SU-DHL-6 (cell line): ENCODE measurements around the gene ALOXE3.

Experiments used
- H2AFZ ChIP-seq: fragments of 200-600 bp; sonication (generic); 2 replicates; pipeline ENCODE4 v1.6.1; 2014; ENCODE audit warnings: low read depth, mild to moderate bottlenecking, moderate library complexity, mixed read lengths, antibody characterized with exemption, low read length; ENCODE audit not compliant: severe bottlenecking
- H3F3A ChIP-seq: fragments of 200-600 bp; shearing (Covaris generic); 2 replicates; pipeline ENCODE4 v1.6.0; 2016; ENCODE audit warnings: antibody characterized with exemption, mild to moderate bottlenecking; ENCODE audit not compliant: insufficient read depth
- H3K27ac ChIP-seq: fragments of 200-600 bp; sonication (generic); 2 replicates; pipeline ENCODE4 v1.5.1; 2016; ENCODE audit warnings: low read depth, mild to moderate bottlenecking, low read length, moderate library complexity, mixed read lengths
- H3K27me3 ChIP-seq: fragments of 200-600 bp; sonication (generic), shearing (Covaris generic); 2 replicates; pipeline ENCODE4 v1.6.0; 2014; ENCODE audit warnings: mild to moderate bottlenecking, low read length
- H3K36me3 ChIP-seq: fragments of 200-600 bp; sonication (generic); 2 replicates; pipeline ENCODE4 v1.6.1; 2014; ENCODE audit warnings: mild to moderate bottlenecking, low read length, mixed read lengths
- H3K4me2 ChIP-seq: fragments of 300-600, 200-600 bp; shearing (Covaris generic), sonication (generic); 2 replicates; pipeline ENCODE4 v1.6.0; 2014; ENCODE audit warnings: low read length, low read depth, mild to moderate bottlenecking; ENCODE audit not compliant: poor library complexity, severe bottlenecking
- H3K4me3 ChIP-seq: fragments of 200-600 bp; sonication (generic); 2 replicates; pipeline ENCODE4 v1.5.1; 2014; ENCODE audit warnings: antibody characterized with exemption, low read length, mild to moderate bottlenecking, mixed read lengths; ENCODE audit not compliant: insufficient read depth, poor library complexity, severe bottlenecking
- H3K79me2 ChIP-seq: fragments of 200-600 bp; sonication (generic); 2 replicates; pipeline ENCODE4 v1.6.1; 2014; ENCODE audit warnings: mild to moderate bottlenecking, low read length, moderate library complexity; ENCODE audit not compliant: insufficient read depth
- H3K9ac ChIP-seq: fragments of 200-600 bp; sonication (generic); 2 replicates; pipeline ENCODE4 v1.7.0; 2014; ENCODE audit warnings: mild to moderate bottlenecking, low read length
- H3K9me2 ChIP-seq: fragments of 200-600 bp; sonication (generic); replicated peaks from 2 replicates; pipeline ENCODE4 v1.6.1; 2014; ENCODE audit warnings: low read length; ENCODE audit not compliant: insufficient read depth
- H3K9me3 ChIP-seq: fragments of 200-600 bp; sonication (generic); 2 replicates; pipeline ENCODE4 v1.6.1; 2014; ENCODE audit warnings: low read length, mixed read lengths; ENCODE audit not compliant: insufficient read depth
- H4K20me1 ChIP-seq: fragments of 200-600 bp; sonication (generic); 2 replicates; pipeline ENCODE4 v1.6.1; 2014; ENCODE audit warnings: low read depth, mild to moderate bottlenecking, antibody characterized with exemption, low read length, moderate library complexity, mixed read lengths
- CTCF ChIP-seq: fragments of 200-600 bp; sonication (generic); IDR thresholded peaks from one replicate; pipeline ENCODE4 v1.5.1; 2017; ENCODE audit warnings: antibody characterized with exemption, mild to moderate bottlenecking, low read length, moderate library complexity; ENCODE audit not compliant: insufficient read depth, poor library complexity, severe bottlenecking
- EZH2phosphoT487 ChIP-seq: fragments of 200-600 bp; sonication (generic), shearing (Covaris generic); conservative IDR thresholded peaks from 2 replicates; pipeline ENCODE4 v1.6.1; 2018; ENCODE audit warnings: mild to moderate bottlenecking, antibody characterized with exemption, low read length, moderate library complexity, mixed read lengths

The ALOXE3 gene

GRCh38 chr17:8121681-8122421 lies 3.5 kb upstream of the ALOXE3 start:
- Histone ChIP-seq H3K9me3 (no peaks in the 10 kb centered on the region), H3K27me3 (no peaks in the 10 kb centered on the region), H3K9ac (peak overlapping the region; percentile 48), H3K27ac (no peak overlapping the region), H3K79me2 (no peaks in the 10 kb centered on the region), H3F3A (peaks cover 26% of the 10 kb centered on the region), H3K36me3 (no peaks in the 10 kb centered on the region), H2AFZ (peak overlapping the region; percentile 15), H3K4me3 (peak overlapping the region; percentile 59), H3K9me2 (no peaks in the 10 kb centered on the region), H3K4me2 (peak overlapping the region; percentile 98), H4K20me1 (no peaks in the 10 kb centered on the region)
- TF ChIP-seq EZH2phosphoT487 (no peak), CTCF (peak; percentile 45)

GRCh38 chr17:8121407-8121680 lies 3.0 kb upstream of the ALOXE3 start:
- no peaks in the 10 kb centered on the region for H3K9me2 ChIP-seq
- peak overlapping the region; percentile 98 for H3K4me2 ChIP-seq
- peaks cover 24% of the 10 kb centered on the region for H3F3A ChIP-seq
- H3K9me3 ChIP-seq = no peaks in the 10 kb centered on the region
- no peak for TF ChIP-seq CTCF
- TF ChIP-seq EZH2phosphoT487 = no peak
- H3K79me2 ChIP-seq = no peaks in the 10 kb centered on the region
- no peaks in the 10 kb centered on the region for H4K20me1 ChIP-seq
- peak overlapping the region; percentile 48 for H3K9ac ChIP-seq
- H3K27ac ChIP-seq = no peak overlapping the region
- peak overlapping the region; percentile 59 for H3K4me3 ChIP-seq
- H2AFZ ChIP-seq = no peak overlapping the region
- H3K27me3 ChIP-seq = no peaks in the 10 kb centered on the region
- H3K36me3 ChIP-seq = no peaks in the 10 kb centered on the region

- H3K36me3 ChIP-seq = no peaks in the 10 kb centered on the region
- peak overlapping the region; percentile 59 for H3K4me3 ChIP-seq
- H3K4me2 ChIP-seq = peak overlapping the region; percentile 98
- H4K20me1 ChIP-seq = no peaks in the 10 kb centered on the region
- no peaks in the 10 kb centered on the region for H3K27me3 ChIP-seq
- no peak overlapping the region for H2AFZ ChIP-seq
- H3K9ac ChIP-seq = peak overlapping the region; percentile 44; the same call in 1 of the 2 replicates
- H3K9me2 ChIP-seq = no peaks in the 10 kb centered on the region
- H3K9me3 ChIP-seq = no peaks in the 10 kb centered on the region
- peak overlapping the region; percentile 39; the same call in 1 of the 2 replicates for H3K27ac ChIP-seq
- TF ChIP-seq EZH2phosphoT487 (no peak), CTCF (no peak)
- peaks cover 24% of the 10 kb centered on the region for H3F3A ChIP-seq
- no peaks in the 10 kb centered on the region for H3K79me2 ChIP-seq
Measured at GRCh38 chr17:8120520-8121406, 2.4 kb upstream of the ALOXE3 start.
